ENCODE measurements around the gene ERC2. TPM values are rescaled to one million over a fixed set of nuclear protein-coding genes. Genes with fewer than 3 reads are reported as not detected.

Gene ERC2
- total and polyA plus RNA-seq, 2 of the 8 experiments (the other 6 are each of a cell fraction or from before 2014, with no cell fraction given), result 16.4 to 22.8 TPM

DNA sequence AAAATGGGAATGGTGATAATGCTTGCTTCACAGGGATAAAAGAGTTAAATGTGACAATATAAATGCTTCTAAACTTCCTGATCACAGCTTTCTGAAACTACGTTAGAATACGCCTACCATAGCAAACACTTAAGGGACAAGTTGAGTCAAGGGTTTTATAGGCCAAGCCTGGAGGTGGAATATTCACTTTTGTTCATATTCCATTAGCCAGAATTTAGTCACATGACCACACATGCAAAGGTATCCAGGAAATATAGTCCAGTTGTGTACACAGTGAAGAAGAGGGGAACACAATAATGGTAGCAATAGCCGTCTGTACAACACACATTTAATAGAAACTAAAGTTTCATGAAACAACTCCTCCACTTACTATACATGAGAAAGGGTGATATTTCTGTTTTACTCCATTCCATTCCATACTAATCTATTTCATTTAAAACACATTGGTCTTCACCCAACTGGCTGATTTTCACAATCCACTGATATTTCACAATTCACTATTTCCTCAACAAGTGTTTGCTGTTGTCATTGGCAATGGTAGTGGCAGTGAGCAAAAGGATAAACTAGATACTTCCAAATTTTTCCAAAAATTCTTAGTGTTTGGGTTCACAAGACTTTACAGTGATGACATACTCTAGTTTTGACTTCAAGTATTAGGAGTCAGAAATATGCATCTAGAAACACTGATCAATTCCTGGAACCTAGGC lies 270.9 kb downstream of the ERC2 start:
- Histone ChIP-seq H2BK120ac (replicated peaks; ENCODE audit: low read depth, low read length) (no peak overlapping the region), H3K9ac (replicated peaks in 1 of 4; ENCODE audit: extremely low read depth in 1 of 4, low read depth in 3 of 4, low read length in 3 of 4) (no peak overlapping the region), H3K4me2 (ENCODE audit: insufficient read depth in 1 of 2, low read depth in 2 of 2, low read length in 2 of 2) (no peak overlapping the region), H3K18ac (ENCODE audit: extremely low read depth, low read length) (no peak overlapping the region), H3K56ac (replicated peaks; ENCODE audit: insufficient read length, low read depth, low read length) (no peak overlapping the region), H4K91ac (replicated peaks; ENCODE audit: insufficient read length, low read length) (no peak overlapping the region), H3K23me2 (ENCODE audit: low read depth, low read length) (no peaks in the 10 kb centered on the region; the same call in 1 of the 2 replicates), H4K20me1 (replicated peaks in 1 of 2; ENCODE audit: control insufficient read depth in 1 of 2, insufficient read depth in 2 of 2, low read length in 2 of 2) (no peaks in the 10 kb centered on the region), H3K79me1 (ENCODE audit: low read depth, low read length) (no peaks in the 10 kb centered on the region), H2BK12ac (ENCODE audit: low read depth, low read length) (no peak overlapping the region), H3K4ac (replicated peaks; ENCODE audit: insufficient read length, low read depth, low read length) (no peak overlapping the region), H3K27ac (ENCODE audit: low read depth, low read length) (no peak overlapping the region), H3K27me3 (replicated peaks in 1 of 4; ENCODE audit: control insufficient read depth in 3 of 4, extremely low read depth in 1 of 4, insufficient read depth in 3 of 4, low read length in 3 of 4) (no peaks in the 10 kb centered on the region), H3K9me3 (ENCODE audit: insufficient read depth in 2 of 2, low read depth in 1 of 2, low read length in 1 of 2) (no peaks in the 10 kb centered on the region), H3K14ac (ENCODE audit: insufficient read length) (no peak overlapping the region), H2BK5ac (ENCODE audit: low read depth, low read length) (no peak overlapping the region), H4K8ac (ENCODE audit: extremely low read depth, insufficient read depth, low read length) (no peak overlapping the region), H2AFZ (ENCODE audit: low read length) (no peak overlapping the region), H3K36me3 (ENCODE audit: control insufficient read depth in 2 of 4, insufficient read depth in 4 of 4, low read length in 3 of 4) (no peaks in the 10 kb centered on the region), H2BK15ac (ENCODE audit: low read length) (no peak overlapping the region), H3K79me2 (ENCODE audit: control insufficient read depth in 1 of 2, insufficient read depth in 2 of 2, low read length in 2 of 2) (no peaks in the 10 kb centered on the region), H4K5ac (ENCODE audit: insufficient read length, low read depth, low read length) (no peak overlapping the region), H2BK20ac (ENCODE audit: low read length) (no peak overlapping the region), H3K4me3 (ENCODE audit: extremely low read depth in 1 of 4, insufficient read depth in 2 of 4, low read depth in 3 of 4, low read length in 4 of 4) (no peak overlapping the region), H2AK5ac (ENCODE audit: low read depth, low read length) (no peak overlapping the region), H3K4me1 (replicated peaks in 1 of 4; ENCODE audit: control insufficient read depth in 3 of 4, insufficient read depth in 4 of 4, low read length in 3 of 4) (peaks cover 0 to 9% (median 5%) of the 10 kb centered on the region in 4 experiments; a peak in 5 of 7 replicates), H3K23ac (ENCODE audit: insufficient read length) (no peak overlapping the region)
- no peak for DNase-seq (ENCODE audit: low read depth in 1 of 2, low spot score in 2 of 2)
- TF ChIP-seq, protein P1, sequence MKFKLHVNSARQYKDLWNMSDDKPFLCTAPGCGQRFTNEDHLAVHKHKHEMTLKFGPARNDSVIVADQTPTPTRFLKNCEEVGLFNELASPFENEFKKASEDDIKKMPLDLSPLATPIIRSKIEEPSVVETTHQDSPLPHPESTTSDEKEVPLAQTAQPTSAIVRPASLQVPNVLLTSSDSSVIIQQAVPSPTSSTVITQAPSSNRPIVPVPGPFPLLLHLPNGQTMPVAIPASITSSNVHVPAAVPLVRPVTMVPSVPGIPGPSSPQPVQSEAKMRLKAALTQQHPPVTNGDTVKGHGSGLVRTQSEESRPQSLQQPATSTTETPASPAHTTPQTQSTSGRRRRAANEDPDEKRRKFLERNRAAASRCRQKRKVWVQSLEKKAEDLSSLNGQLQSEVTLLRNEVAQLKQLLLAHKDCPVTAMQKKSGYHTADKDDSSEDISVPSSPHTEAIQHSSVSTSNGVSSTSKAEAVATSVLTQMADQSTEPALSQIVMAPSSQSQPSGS (IDR thresholded peaks at IDR 0.05; ENCODE audit: low read length), result no peak
- TF ChIP-seq, protein P2, sequence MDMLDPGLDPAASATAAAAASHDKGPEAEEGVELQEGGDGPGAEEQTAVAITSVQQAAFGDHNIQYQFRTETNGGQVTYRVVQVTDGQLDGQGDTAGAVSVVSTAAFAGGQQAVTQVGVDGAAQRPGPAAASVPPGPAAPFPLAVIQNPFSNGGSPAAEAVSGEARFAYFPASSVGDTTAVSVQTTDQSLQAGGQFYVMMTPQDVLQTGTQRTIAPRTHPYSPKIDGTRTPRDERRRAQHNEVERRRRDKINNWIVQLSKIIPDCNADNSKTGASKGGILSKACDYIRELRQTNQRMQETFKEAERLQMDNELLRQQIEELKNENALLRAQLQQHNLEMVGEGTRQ (IDR thresholded peaks at IDR 0.05; ENCODE audit: low read length), result no peak
- no peak for TF ChIP-seq KDM4A (IDR thresholded peaks at IDR 0.05; ENCODE audit: low read depth, low read length, severe bottlenecking)
- no peak for TF ChIP-seq SP2 (IDR thresholded peaks at IDR 0.05; ENCODE audit: low read length)
- 78% methylated on average over 3 of the region's 3 CpGs; no CpG with 5 or more reads in 1 of the 2 experiments for WGBS, 2 experiments (ENCODE audit: extremely low coverage in 1 of 2, insufficient coverage in 1 of 2, insufficient read length in 1 of 2, insufficient replicate concordance in 2 of 2, low coverage in 1 of 2, low lambda C conversion rate in 2 of 2, missing lambda C conversion rate in 1 of 2)
- no peak for FAIRE-seq
- CTCF ChIA-PET (ENCODE audit: partially characterized antibody), result interaction anchor here (0.8 kb wide), 1 partner anchor 54 kb away, joined by 3 read pairs; no protein-coding TSS in a partner anchor
- POLR2A ChIA-PET (ENCODE audit: partially characterized antibody), result no interaction called here

Data from H1 (cell line).